ENCODE results near the gene APOL5.

APOL5 gene

DNA sequence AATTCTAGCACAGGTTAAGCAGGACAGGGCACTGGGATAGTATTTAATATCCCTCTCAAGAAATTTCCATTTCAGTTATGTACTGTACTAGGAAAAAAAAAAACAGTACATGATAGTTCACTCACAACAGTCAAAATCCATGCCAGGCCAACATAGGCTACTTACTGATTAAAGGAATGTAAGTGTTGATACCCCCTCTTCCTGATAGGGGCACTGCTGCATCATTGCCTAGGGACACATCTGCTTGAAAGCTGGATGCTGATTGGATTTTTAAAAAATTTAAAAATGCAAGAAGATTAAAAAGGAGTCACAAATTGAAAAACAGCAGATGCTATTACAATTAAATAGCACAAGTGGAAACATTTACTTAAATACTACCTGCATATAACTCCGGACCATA lies 43.4 kb downstream of the APOL5 start:
- H3K27me3 ChIP-seq (ENCODE audit: insufficient read depth, low read length), result no peaks in the 10 kb centered on the region
- H2AFZ ChIP-seq (ENCODE audit: low read length, unreplicated experiment), result no peak overlapping the region
- H3K4me1 ChIP-seq (ENCODE audit: control insufficient read depth, insufficient read depth, low read length, unreplicated experiment), result no peaks in the 10 kb centered on the region
- H3K4me3 ChIP-seq (ENCODE audit: low read depth, low read length), result no peak overlapping the region
- no peaks in the 10 kb centered on the region for H3K79me2 ChIP-seq (ENCODE audit: control insufficient read depth, insufficient read depth, low read length, unreplicated experiment)
- peaks cover 9% of the 10 kb centered on the region; the same call in 1 of the 2 replicates for H3K36me3 ChIP-seq (ENCODE audit: insufficient read depth, low read length)
- H3K27ac ChIP-seq (ENCODE audit: low read depth, low read length), result no peak overlapping the region

DNA sequence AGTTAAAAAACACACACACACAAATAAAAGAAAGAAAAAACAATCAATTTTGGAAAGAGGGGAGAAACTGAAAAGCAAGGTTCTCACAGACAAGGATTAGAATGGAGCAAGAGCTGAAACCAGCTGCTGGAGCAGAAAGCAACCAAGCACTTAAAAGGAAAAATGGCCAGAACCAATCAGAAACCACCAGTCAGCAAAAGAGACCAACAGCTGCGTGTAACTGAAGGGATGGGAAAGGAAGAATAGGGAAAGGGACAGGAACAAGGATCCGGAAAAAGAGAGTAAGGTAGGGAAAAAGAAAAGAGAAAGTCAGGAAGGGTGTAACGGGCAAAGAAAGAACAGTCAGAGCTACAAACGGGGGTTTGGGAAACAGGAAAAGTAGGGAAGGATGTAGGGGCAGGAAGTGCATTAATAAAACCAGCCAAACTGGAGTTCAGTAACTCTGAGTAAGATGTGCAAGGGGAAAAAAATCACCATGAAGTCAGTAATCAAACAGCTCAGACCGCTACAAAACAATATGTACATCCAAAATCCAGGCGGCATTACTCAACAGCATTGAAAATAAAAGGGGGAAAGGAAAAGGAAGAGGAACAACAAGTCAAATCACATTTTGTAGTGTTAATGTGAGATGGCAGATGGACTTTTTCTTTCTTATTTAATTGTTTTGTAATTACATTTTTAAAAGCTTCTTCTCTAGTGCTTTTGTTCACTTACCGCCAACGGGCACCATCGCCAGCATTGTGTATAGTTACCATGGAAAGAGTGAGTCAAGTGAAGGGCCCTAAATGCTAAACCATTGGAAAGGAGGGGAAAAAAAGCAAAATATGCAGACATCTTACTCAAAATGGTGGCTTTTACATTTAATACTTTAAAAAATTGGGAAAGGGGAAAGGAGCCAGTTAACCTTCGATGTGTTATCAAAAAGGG lies 49.2 kb downstream of the APOL5 start:
- Histone ChIP-seq H3K27ac (ENCODE audit: low read depth, low read length) (no peak overlapping the region), H3K4me3 (ENCODE audit: low read depth, low read length) (no peak overlapping the region), H3K36me3 (ENCODE audit: insufficient read depth, low read length) (0 out of 2 replicates have a peak, but pooled peaks cover 7% of the 10 kb centered on the region), H3K4me1 (ENCODE audit: control insufficient read depth, insufficient read depth, low read length, unreplicated experiment) (peaks cover 2% of the 10 kb centered on the region), H2AFZ (ENCODE audit: low read length, unreplicated experiment) (no peak overlapping the region), H3K27me3 (ENCODE audit: insufficient read depth, low read length) (no peaks in the 10 kb centered on the region), H3K79me2 (ENCODE audit: control insufficient read depth, insufficient read depth, low read length, unreplicated experiment) (no peaks in the 10 kb centered on the region)

DNA sequence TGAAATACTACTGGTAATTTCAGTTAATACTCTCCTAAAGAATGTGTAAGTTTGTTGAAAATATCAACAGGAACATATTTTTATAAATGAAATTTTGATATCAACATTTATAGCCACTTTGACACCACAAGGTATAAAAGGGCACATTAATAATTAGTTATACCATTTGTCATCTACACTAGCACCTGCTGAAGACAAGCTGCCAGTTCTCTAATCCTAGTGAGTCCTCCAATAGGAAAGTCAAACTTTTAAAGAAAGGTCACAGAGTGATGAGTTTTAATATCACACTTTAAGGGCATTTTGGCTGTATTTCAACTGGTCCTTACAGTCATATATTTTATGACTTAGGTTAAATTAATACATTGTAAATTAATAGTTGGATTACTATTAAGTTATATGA lies 52.3 kb downstream of the APOL5 start:
- H3K27ac ChIP-seq (ENCODE audit: low read depth, low read length), result no peak overlapping the region
- H3K4me1 ChIP-seq (ENCODE audit: control insufficient read depth, insufficient read depth, low read length, unreplicated experiment), result peaks cover 2% of the 10 kb centered on the region
- no peaks in the 10 kb centered on the region for H3K27me3 ChIP-seq (ENCODE audit: insufficient read depth, low read length)
- 0 out of 2 replicates have a peak, but pooled peaks cover 7% of the 10 kb centered on the region for H3K36me3 ChIP-seq (ENCODE audit: insufficient read depth, low read length)
- no peak overlapping the region for H3K4me3 ChIP-seq (ENCODE audit: low read depth, low read length)
- H2AFZ ChIP-seq (ENCODE audit: low read length, unreplicated experiment), result no peak overlapping the region
- H3K79me2 ChIP-seq (ENCODE audit: control insufficient read depth, insufficient read depth, low read length, unreplicated experiment), result no peaks in the 10 kb centered on the region

DNA sequence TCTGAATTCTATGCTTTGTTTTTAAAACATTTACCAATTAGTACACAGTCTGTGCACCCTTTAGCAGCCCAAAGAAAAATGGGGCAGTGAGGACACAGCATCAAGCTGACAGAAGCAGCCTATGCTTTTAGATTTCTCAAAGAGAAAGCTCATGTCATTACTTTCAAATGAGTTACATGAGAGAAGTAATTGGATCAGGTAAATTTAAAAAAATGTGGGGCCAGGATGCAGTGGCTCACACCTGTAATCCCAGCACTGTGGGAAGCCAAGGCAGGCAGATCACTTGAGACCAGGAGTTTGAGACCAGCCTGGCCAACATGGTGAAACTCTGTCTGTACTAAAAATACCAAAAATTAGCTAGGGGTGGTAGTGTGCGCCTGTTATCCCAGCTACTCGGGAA lies 57.7 kb downstream of the APOL5 start:
- Histone ChIP-seq H3K4me3 (ENCODE audit: low read depth, low read length) (no peak overlapping the region), H3K27ac (ENCODE audit: low read depth, low read length) (no peak overlapping the region), H3K36me3 (ENCODE audit: insufficient read depth, low read length) (peaks cover 5% of the 10 kb centered on the region; the same call in 1 of the 2 replicates), H2AFZ (ENCODE audit: low read length, unreplicated experiment) (no peak overlapping the region), H3K4me1 (ENCODE audit: control insufficient read depth, insufficient read depth, low read length, unreplicated experiment) (peaks cover 17% of the 10 kb centered on the region), H3K27me3 (ENCODE audit: insufficient read depth, low read length) (no peaks in the 10 kb centered on the region), H3K79me2 (ENCODE audit: control insufficient read depth, insufficient read depth, low read length, unreplicated experiment) (peaks cover 10% of the 10 kb centered on the region)

DNA sequence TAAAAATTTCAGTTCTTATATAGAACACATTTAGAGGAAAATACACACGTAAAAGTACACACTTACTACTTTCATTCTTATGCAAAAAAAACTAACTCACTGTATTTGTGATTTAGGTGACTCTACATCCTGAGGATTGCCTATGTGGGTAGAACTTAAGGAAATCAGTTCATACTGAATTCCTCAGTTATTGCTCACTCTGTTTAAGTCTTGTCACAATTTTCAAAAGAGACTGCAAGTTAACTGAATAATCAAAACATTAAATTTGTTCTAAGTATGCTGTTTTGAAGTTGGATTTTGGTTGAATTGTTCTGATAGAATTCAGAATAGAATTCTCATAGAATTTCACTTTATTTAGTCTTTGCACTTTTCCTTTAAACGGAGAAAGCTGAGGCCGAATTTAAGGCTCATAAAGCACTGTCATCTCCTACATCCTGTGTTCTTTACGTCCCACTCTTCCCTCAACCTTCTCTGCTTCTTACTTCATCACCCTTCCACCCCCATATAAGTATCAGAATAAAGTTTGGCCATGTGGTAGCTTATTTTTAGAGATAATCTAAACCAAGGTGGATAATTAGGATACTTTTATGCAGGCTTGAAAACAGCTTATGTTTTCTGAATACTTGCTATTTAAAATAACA lies 59.8 kb downstream of the APOL5 start:
- Histone ChIP-seq H2AFZ (ENCODE audit: low read length, unreplicated experiment) (no peak overlapping the region), H3K27ac (ENCODE audit: low read depth, low read length) (peak overlapping the region; percentile 80), H3K27me3 (ENCODE audit: insufficient read depth, low read length) (no peaks in the 10 kb centered on the region), H3K4me3 (ENCODE audit: low read depth, low read length) (peak overlapping the region; percentile 57), H3K36me3 (ENCODE audit: insufficient read depth, low read length) (peaks cover 8% of the 10 kb centered on the region; the same call in 1 of the 2 replicates), H3K4me1 (ENCODE audit: control insufficient read depth, insufficient read depth, low read length, unreplicated experiment) (peaks cover 17% of the 10 kb centered on the region), H3K79me2 (ENCODE audit: control insufficient read depth, insufficient read depth, low read length, unreplicated experiment) (peaks cover 13% of the 10 kb centered on the region)

Data from ACC112 (cell line).